ENCODE data around the gene COL4A1.

The COL4A1 gene

GRCh38 chr13:110161112-110161882 lies 145.7 kb downstream of the COL4A1 start:
- no peak overlapping the region for H3K4me3 ChIP-seq (ENCODE audit: low read depth, low read length)
- no peak for TF ChIP-seq CTCF (IDR thresholded peaks at IDR 0.05; ENCODE audit: insufficient read depth, low read depth, low read length, missing control alignments)
- DNase-seq (ENCODE audit: low read depth), result no peak

- no peak for DNase-seq (ENCODE audit: low read depth)
- TF ChIP-seq CTCF (IDR thresholded peaks at IDR 0.05; ENCODE audit: insufficient read depth, low read depth, low read length, missing control alignments), result no peak
- H3K4me3 ChIP-seq (ENCODE audit: low read depth, low read length), result no peak overlapping the region
Measured at GRCh38 chr13:110158226-110158625, 148.7 kb downstream of the COL4A1 start.

- no peak for TF ChIP-seq CTCF (IDR thresholded peaks at IDR 0.05; ENCODE audit: insufficient read depth, low read depth, low read length, missing control alignments)
- no peak for DNase-seq (ENCODE audit: low read depth)
- H3K4me3 ChIP-seq (ENCODE audit: low read depth, low read length), result no peak overlapping the region
Measured at GRCh38 chr13:110157718-110158117, 149.2 kb downstream of the COL4A1 start.

GRCh38 chr13:110156301-110157049 lies 150.5 kb downstream of the COL4A1 start:
- no peak overlapping the region for H3K4me3 ChIP-seq (ENCODE audit: low read depth, low read length)
- DNase-seq (ENCODE audit: low read depth), result no peak
- TF ChIP-seq CTCF (IDR thresholded peaks at IDR 0.05; ENCODE audit: insufficient read depth, low read depth, low read length, missing control alignments), result no peak

- H3K4me3 ChIP-seq (ENCODE audit: low read depth, low read length), result no peak overlapping the region
- no peak for DNase-seq (ENCODE audit: low read depth)
- no peak for TF ChIP-seq CTCF (IDR thresholded peaks at IDR 0.05; ENCODE audit: insufficient read depth, low read depth, low read length, missing control alignments)
Measured at GRCh38 chr13:110155072-110155471, 151.9 kb downstream of the COL4A1 start.

GRCh38 chr13:110154410-110154933 lies 152.5 kb downstream of the COL4A1 start:
- no peak for DNase-seq (ENCODE audit: low read depth)
- H3K4me3 ChIP-seq (ENCODE audit: low read depth, low read length), result no peak overlapping the region
- no peak for TF ChIP-seq CTCF (IDR thresholded peaks at IDR 0.05; ENCODE audit: insufficient read depth, low read depth, low read length, missing control alignments)
